HG02870 (cell line): ENCODE results near the gene RTKN.
A peak's percentile ranks its signal among the peaks of the same experiment; 100 is the strongest.

Experiments
- ATAC-seq: cut with Tn5 transposase; IDR thresholded peaks from one replicate; pipeline ENCODE4 v1.9.1; 2021; ENCODE audit warnings: mild to moderate bottlenecking, moderate library complexity; ENCODE audit not compliant: unreplicated experiment

The RTKN gene

DNA sequence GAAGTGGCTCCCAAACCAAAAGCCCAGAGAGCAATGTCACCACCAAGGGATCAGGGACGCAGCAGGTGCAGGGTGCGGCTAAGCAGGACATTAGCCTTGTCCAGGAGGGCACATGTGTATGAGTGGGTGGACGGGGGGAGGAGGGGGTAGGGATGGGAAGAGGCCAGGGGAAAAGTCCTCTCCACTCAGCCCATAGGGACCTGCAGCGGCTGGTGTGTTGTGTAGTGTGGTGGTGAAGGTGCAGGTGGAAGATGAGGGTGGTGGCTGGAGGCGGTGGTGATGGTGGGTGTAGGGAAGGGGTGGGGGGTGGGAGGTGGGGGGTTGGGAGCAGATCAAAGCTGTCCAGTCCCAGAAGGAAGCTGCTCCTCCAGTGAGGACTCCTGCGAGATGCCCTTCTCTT, 24.0 kb downstream of the RTKN start:
- ATAC-seq = no peak

DNA sequence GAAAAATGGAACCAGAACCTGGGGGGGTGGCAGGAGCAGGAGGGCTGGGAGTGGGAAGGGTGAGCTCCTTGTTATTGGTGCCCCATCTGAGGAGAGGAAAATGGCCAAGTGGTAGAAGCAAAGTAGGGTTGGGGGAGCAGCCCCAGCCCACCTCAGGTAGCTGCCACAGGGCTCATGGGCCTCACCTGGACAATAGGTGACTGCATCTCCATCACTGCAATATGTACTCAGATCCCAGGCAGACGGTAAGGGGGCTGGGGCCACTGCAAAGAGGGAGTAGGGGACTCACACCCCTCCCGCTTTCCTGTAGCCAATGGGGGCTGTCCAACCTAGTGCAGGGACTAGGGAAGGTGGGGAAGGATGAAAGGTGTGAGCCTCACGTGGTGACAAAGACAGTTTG, 24.5 kb downstream of the RTKN start:
- no peak for ATAC-seq

DNA sequence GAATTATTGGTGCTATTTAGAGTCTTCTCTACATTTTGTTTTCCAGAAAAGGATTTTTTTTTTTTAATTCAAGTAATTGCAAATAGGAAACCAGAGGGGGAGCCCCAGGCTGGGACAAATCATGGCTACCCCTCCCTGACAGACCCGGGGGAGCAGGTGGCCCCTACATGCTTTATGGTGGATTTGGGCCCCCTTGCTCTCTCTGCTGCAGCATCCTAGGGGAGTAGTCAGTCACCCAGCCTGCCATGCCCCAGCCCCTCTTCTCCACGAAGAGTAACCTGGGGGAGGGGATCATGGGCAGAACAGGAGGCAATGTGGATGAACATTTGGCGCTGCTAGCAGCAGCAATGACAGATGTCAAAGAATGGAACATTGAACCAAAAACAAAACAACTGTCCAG, 25.0 kb downstream of the RTKN start:
- ATAC-seq = no peak

GRCh38 chr2:74415762-74416395, 25.9 kb downstream of the RTKN start:
- peak; percentile 9 for ATAC-seq

DNA sequence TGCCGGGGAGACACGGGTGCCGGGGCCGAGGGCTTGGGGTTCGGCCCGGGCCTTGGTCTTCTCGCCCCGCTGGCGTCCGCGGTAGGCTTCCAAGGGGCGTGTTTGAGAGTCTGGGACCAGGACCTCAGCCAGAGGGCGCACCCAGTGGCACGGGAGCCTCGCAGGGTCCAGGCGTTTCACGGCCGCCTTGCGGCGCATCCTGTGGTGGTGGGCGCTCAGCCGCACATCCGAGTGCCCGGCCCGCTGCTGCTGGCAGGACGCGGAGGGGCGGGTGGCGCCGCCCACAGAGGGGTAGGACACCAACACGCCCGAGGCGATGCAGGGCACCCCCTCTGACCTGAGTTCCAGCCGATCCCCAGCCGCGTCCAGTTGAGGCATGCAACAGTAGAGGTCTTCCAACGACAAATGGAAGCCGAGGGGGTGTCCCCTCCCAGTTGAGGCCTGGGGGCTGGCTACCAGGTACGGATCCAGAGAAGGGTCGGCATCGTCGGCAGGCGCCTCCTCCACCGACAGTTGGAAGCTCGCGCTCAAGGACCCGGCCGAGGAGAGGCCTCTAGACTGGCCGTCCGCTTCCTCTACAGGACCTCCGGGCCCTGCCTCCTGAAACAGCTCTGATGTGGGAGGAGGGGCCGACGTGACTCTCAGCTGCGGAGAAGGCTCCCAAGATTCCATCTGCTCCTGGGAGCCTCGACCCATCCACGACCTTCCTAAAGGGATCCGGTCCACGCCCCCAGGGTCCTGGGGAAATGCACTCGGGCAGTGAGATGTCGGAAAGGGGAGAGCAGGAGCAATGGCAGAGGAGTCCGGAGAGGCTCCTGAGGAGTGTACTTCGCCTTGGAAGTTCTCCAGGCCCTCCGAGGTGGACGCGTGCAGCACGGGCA, 26.6 kb downstream of the RTKN start:
- peak; percentile 44 for ATAC-seq

DNA sequence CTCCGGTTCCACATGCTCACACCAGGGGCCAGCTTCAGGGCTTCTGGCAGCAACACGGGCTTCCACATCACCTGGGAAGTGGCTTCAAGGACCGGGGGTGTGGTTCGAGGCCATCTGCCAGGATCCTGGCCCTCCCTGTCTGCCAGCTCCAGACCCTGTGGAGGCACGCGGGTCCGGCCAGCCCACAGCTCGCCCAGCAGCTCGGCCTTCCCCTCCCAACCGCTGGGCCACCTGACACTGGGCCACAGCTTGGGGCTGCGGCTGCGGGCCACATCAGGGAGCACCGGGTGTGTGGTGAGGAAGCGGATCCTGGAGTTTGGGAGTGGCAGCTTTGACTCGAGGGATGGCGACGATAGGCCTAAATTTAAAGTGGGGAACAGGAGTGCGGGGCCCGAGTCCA, 27.3 kb downstream of the RTKN start:
- ATAC-seq = no peak

GRCh38 chr2:74413001-74413698, 28.6 kb downstream of the RTKN start:
- no peak for ATAC-seq

- ATAC-seq = no peak
These were observed 34.1 kb downstream of the RTKN start for GRCh38 chr2:74407682-74408081.

- ATAC-seq = peak; percentile 65
These were observed 35.7 kb downstream of the RTKN start for GRCh38 chr2:74406035-74406434.

DNA sequence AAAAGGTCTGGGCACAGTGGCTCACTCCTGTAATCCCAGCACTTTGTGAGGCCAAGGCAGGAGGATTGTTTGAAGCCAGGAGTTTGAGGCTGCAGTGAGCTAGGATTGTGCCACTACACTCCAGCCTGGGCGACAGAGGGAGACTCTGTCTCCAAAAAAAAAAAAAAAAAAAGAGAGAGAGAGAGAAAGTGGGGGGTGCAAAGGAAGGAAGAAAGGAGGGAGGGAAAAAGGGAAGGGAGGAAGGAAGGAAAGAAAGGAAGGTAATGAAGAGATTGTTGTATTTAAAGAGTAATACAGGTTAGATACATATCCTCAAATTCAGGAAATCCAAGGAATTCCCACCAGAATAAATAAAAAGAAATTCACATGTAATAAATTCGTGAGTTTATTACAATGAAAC, 39.8 kb downstream of the RTKN start:
- ATAC-seq = no peak

DNA sequence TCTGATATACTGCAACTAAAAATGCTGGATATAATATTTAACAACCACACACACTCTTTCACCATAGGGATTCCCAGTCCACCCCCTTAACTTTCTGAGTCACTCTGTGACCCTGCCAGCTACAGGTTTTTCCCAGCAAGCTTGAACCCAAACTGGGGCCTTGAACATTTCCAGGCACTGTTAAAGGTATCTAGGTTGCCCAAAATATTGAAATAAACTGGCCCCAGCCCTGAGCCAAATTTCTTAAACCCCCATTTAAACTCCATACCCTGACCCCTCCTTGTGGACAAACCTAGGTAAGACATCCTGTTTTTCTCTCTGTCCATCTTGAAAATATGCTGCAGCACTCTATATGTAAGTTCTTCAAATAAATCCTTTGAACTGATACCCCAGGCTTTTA, 42.0 kb downstream of the RTKN start:
- no peak for ATAC-seq

DNA sequence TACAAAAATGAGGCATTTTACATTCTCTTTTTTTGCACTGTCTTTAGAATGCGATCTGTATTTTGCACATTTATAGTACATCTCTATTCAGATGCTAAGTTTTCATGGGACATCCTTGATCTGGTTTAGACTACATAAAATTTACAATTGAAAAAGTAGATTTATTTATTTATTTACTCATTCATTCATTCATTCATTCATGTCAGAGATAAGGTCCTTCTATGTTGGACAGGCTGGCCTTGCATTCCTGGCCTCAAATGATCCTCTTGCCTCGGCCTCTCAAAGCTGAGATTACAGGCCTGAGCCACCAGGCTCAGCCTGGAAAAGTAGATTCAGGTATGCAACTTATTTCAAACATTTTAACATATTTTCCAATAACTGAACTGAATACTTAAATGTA, 45.6 kb downstream of the RTKN start:
- ATAC-seq = no peak

DNA sequence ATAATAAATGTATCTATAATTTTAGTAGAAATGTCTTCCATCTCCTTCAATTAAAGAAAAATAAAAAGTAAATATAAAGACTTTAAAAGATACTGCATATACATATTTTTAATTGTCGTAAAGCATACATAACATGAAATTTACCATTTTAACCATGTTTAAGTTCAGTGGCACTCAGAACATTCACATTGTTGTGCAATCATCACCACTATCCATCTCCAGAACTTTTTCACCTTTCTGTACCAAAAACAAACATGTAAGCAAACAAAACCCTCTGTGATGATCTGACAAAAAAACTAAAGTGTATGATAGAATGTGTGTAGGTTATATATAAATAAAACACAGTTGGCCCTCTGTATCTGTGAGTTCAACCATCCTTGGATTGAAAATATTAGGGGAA, 48.2 kb downstream of the RTKN start:
- no peak for ATAC-seq

DNA sequence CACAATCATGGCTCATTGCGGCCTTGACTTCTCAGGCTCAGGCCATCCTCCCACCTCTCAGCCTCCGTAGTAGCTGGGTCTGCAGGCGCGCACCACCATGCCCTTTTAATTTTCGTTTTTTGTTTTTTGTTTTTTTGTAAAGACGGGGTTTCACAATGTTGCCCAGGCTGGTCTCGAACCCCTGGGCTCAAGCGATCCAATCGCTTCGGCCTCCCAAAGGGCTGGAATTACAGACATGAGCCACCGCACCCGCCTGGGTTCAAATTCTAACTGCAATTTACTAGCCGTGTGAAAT, 49.3 kb downstream of the RTKN start:
- no peak for ATAC-seq

DNA sequence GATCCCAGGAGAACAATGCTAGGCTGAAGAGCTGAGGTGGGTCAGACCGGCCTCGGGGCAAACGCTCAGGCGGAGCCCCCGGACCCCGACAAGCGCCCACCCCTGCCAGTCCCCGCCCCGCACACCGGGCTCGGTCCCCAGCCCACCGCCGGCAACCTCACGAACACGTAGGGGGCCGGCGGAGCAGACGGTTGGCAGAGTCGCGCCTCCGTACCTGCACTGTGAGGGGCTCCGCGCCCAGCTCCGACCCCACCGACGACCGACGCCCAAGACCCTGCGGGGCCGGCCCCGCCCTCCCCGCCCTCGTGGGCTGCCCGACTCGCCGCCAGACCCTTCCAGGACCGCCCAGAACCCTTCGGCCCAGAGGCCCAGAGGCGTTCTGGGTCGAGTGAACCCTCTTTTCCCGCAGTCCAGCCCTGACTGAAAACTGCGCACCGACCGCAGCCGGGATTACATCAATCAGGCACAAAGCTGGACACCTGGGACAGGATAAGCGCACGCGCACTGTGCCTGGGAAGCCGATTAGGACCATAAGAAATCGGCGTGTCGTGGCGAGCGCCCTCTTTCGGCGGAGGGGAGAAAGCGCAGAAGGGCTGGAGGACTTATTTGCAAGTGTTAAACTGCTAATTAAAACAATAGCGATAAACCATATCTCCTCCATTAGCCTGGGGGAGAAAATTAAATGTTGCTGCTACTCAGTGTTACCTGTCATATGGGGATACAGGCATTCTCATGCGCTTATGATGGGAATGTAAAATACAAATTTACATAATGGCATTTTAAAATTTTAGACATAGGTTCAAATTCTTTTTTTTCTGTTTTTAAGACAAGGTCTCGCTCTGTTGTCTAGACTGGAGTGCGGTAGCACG, 49.9 kb downstream of the RTKN start:
- ATAC-seq = peak; percentile 58

- ATAC-seq = no peak
These were observed 50.5 kb downstream of the RTKN start for GRCh38 chr2:74391209-74391579.

DNA sequence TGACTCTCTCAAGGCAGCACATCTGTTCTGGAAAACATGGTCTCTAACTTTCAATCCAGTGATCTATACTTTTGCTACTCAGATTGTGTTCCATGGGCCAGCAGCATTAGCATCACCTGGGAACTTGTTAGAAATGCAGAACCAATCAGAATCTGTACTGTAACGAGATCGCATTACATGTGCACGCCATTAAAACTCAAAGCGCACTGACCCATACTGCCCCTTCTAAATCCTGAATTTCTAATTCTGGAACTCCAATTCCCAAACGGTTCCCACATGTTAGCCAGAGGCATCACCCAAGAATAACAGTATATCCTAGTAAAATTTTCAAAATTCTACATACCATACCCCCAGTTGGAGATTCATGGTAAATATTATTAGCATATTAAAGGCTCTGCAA, 51.1 kb downstream of the RTKN start:
- ATAC-seq = no peak

DNA sequence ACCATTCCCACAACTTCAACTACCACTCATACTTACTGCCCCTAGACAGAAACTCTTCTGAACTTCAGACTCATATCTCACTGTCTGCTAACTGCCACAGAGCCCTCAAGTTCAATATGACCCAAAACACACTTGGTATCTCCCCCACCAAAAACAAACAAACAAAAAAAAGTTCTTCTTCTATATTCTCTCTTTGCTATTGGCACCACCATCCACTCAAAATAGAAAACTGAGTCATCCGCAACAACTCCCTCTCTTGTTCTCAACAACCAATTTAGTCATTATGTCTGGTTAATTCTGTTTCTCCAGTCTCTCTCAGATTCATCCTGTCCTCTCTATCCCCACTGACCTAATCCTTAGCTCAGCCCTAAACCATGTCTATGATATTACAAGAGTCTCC, 54.4 kb downstream of the RTKN start:
- no peak for ATAC-seq

DNA sequence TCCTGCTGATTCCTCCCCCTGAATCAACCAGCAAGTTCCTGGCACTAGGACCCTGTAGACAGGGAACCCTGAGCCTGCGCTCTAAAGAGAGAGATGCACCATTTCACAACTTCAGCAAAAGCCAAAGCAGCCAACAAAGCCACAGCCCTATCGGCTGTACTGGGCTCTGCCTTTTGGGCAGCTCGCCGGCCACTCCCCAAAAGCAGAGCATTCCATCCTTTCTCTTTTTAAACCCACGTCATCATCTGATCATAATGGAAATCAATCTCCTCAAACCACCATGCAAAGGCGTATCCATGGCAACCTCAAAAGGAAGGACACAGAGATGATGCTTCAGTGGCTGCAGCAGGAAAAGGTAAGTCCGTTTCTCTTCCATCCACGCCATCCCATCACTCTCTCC, 56.3 kb downstream of the RTKN start:
- no peak for ATAC-seq

DNA sequence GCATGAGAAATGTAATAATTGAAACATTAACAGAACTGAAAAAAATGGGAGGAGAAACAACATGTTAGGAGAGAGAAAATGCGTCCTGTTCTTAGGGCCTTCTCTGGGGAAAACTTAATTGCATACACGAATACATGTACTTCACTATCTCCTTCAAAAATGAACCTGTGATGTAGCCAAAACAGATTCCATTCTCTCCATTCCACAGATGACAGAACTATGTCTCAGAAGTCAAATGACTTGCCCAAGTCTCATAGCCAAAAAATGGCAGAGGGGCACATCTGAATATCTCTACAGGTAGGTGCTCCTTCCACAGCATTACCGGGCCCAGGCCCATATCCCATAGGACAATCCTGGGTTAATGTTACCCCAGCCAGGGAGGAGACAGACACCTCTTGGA, 57.7 kb downstream of the RTKN start:
- no peak for ATAC-seq

DNA sequence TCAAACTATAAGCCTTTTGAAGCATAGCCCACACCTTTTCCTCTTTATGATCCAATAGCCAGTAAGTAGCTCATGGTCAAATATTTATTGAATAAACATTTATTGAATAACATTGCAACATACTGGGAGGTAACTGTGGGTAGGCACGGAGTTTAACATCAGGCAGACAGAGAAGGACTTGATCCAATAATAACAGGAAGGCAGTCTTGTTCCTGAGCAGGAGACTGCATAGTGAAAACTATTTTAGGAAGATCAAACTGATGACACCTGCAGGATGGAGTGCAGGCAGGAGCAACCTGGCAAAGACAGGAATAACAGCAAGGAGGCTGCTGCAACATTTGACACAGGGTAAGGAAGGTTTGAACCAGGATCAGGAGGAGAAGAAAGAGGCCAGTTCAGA, 58.5 kb downstream of the RTKN start:
- no peak for ATAC-seq
